AG04449 (cell line): ENCODE data around the gene CFAP65.

Source experiments
- CTCF ChIA-PET: fragments of 350-600 bp; formaldehyde crosslinking; extraction: SDS; loops from one replicate; lab custom pipeline; 2021; ENCODE audit warnings: antibody characterized with exemption; lab: Yijun Ruan, JAX
- POLR2A ChIA-PET: fragments of 400-600, 350-600 bp; formaldehyde crosslinking; extraction: SDS; loops from one replicate; lab custom pipeline; 2020; ENCODE audit warnings: antibody characterized with exemption, inconsistent platforms; lab: Yijun Ruan, JAX
- DNase-seq: peaks from one replicate; pipeline ENCODE4 v3.0.0-alpha.2; 2010; ENCODE audit warnings: low read depth, low spot score
- H3K4me3 ChIP-seq: 2 replicates; pipeline ENCODE4 v1.5.1; 2011; ENCODE audit warnings: low read depth, mild to moderate bottlenecking, control low read depth, low read length
- CTCF ChIP-seq: IDR thresholded peaks from one replicate; pipeline ENCODE4 v1.5.1; 2011; ENCODE audit warnings: mild to moderate bottlenecking, moderate library complexity, low read length, control low read depth, inconsistent platforms; ENCODE audit not compliant: insufficient read depth; ENCODE audit errors: missing control alignments

CFAP65 gene

DNA sequence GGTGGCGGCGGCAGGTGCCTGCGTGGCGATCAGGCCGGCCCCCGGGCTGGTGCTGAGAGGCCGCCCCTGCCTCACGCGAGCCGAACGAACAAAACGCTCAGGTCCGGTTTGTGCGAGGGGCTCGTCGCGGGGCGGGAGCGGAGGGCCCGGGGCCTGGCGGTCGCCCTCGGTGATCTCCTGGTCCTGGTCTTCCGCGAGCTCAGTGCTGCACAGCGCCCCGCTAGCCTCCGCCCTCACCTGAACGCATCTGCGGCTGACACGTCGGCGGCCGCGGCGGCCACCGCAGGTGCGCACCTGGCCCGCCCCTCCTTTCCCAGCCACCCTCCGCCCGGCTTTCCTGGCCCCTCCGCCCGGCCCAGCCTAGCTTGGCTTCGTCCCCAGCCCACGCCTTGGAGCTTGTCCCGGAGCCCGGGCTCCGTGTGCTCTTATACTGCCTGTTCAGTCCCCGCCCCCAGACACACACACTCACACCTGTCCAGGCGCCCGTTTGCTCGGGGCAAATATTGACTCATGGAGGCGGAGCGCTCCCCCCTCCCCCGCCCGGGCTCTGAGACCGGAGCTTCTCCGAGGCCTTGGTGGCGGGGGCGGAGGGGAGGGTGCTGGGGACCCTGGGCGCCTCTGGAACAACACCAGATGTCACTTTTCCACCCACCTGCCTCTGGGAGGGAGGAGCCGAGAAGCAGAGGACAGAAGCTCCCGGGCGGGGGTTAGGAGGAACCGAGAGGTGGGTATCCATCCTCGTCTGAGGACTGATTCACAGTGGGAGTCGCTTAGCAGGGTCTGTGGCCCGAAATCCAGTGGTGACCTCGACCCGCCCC lies 39.5 kb downstream of the CFAP65 start:
- no peak for TF ChIP-seq CTCF
- no peak for DNase-seq
- H3K4me3 ChIP-seq: no peak overlapping the region
- ChIA-PET CTCF (interaction anchor here (0.7 to 13.5 kb wide), 14 partner anchors 7 to 157 kb away, joined by 3 to 118 read pairs (median 4); partner anchors contain the start of gene CRYBA2), POLR2A (no interaction called here)

- no peak overlapping the region for H3K4me3 ChIP-seq
- no peak for DNase-seq
- ChIA-PET POLR2A (no interaction called here), CTCF (interaction anchor here (0.8 to 13.5 kb wide), 4 partner anchors 9 to 158 kb away, joined by 3 to 118 read pairs (median 7); no protein-coding TSS in a partner anchor)
- no peak for TF ChIP-seq CTCF
These were observed 40.2 kb downstream of the CFAP65 start for GRCh38 chr2:219001100-219001576.

GRCh38 chr2:219000569-219000960 lies 40.8 kb downstream of the CFAP65 start:
- DNase-seq: no peak
- POLR2A ChIA-PET: no interaction called here
- CTCF ChIA-PET: interaction anchor here (2.9 kb wide), 1 partner anchor 154 kb away, joined by 10 read pairs; no protein-coding TSS in a partner anchor
- no peak for TF ChIP-seq CTCF
- H3K4me3 ChIP-seq: no peak overlapping the region

GRCh38 chr2:218999881-219000568 lies 41.3 kb downstream of the CFAP65 start:
- CTCF ChIA-PET: interaction anchor here (0.8 to 2.9 kb wide), 2 partner anchors 123 to 155 kb away, joined by 3 to 10 read pairs; no protein-coding TSS in a partner anchor
- no peak for DNase-seq
- POLR2A ChIA-PET: no interaction called here
- TF ChIP-seq CTCF: no peak
- H3K4me3 ChIP-seq: no peak overlapping the region

DNA sequence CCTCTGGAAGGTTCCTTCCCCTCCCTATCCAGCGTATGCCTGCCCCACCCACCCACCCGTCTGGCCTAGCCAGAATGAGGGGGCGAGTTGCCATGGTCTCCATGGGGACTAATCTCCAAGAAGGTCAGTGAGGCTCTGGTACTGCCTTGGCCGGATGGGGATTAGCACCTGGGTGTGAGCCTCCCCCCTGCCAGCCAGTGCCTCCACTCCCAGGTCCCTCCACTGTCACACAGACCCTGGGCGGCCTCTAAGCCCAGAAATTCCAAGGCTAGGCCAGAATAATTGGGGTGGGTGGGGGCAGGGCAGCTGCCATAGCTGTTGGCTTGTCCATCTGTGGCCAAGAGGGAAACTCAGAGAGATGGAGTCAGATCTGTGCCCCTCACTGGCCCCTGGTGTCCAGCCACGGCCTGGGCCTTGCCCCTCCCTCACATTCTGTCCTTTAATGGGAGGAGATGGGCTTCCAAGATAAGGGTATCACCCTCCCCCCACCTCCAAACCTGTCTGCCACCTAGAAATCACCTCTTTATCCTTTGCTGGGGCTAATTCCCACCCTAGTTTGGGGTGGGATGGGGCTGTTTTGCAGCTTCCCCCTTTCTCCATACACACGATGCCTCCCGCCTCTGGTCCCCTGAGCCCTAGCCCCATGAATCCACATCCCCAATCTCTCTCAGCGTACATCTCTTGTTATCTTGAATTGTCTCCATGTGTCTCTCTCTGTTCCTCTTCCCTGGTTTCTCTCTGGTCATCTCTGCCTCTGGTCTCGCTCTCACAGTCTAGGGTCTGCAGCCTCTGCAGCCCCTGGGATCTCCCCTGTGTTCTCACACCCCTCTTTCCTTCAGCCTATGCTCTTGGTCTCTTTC lies 42.1 kb downstream of the CFAP65 start:
- POLR2A ChIA-PET: no interaction called here
- CTCF ChIA-PET: interaction anchor here (0.8 to 12.6 kb wide), 5 partner anchors 11 to 152 kb away, joined by 3 to 227 read pairs (median 3); partner anchors contain the start of gene FEV
- DNase-seq: no peak
- no peak for TF ChIP-seq CTCF
- H3K4me3 ChIP-seq: no peak overlapping the region
